GM12801 (cell line): ENCODE data around the gene OOSP4A.

Experiments
- CTCF ChIP-seq: IDR thresholded peaks from one replicate; pipeline ENCODE4 v1.5.1; 2011; ENCODE audit warnings: control low read depth; ENCODE audit not compliant: insufficient read length; ENCODE audit errors: extremely low read depth

Gene OOSP4A

GRCh38 chr11:59939482-59939881, 24.4 kb upstream of the OOSP4A start:
- no peak for TF ChIP-seq CTCF

DNA sequence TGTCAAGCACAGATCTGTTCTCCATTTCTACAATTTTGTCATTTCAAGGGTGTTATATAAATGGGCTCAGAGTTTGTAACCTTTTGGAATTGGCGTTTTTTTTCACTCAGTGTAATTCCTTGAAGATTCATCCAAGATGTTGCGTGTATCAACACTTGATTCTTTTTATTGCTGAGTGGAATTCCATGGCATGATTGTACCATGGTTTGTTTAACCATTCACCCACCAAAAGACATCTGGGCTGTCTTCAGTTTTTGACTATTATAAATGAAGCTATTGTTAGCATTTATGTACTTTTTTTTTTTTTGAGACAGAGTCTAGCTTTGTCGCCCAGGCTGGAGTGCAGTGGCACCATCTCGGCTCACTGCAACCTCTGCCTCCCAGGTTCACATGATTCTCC, 22.7 kb upstream of the OOSP4A start:
- no peak for TF ChIP-seq CTCF

DNA sequence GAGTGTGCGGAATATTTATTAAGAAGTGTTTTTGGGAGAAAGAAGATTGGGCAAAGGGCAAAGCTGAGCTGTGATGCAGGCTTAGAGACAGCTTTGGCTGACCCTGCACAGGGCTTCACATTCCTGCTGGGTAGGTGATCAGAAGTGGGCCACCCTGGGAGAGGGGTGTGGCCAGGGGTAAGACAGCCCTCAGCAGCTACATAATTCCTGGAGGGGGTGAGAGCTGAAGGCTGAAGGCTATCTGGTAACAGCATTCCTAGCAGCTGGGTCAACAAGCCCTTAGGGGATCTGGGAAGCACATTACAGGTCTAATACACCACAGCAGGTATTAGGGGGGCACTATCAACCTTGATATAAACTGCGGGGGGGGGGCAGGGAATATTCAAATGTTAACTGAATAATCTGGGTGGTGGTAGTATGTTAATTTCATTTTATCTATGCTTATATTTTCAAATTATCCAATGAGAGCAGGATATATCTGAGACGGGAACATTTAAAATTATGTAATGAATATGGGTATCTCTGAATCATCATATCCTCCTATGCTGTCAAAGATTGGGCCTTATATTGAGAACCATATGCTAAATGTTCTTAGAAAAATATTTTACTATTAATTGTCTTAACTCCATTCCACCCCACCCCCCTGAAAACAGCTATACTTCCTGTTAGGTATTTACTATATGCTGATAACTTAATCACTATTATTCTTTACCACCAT, 19.7 kb upstream of the OOSP4A start:
- no peak for TF ChIP-seq CTCF

DNA sequence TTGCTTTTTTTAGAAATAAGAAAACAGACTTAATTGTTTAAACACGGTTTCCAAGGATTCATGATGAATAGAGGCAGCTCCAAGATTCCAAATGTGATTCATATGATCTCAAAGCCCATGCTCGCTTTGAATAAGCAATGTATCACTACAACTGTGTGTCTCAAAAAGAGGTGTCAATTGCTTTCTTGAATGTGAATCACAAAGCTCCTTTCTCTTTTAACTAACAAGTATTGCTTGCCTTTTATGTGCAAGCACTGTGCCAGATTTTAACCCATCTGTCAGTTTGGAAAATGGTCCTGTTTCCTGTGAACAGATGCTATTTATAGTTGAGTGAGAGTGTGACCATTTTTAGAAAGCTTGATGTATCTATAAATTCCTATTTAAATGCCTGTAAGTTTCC, 19.1 kb upstream of the OOSP4A start:
- no peak for TF ChIP-seq CTCF

DNA sequence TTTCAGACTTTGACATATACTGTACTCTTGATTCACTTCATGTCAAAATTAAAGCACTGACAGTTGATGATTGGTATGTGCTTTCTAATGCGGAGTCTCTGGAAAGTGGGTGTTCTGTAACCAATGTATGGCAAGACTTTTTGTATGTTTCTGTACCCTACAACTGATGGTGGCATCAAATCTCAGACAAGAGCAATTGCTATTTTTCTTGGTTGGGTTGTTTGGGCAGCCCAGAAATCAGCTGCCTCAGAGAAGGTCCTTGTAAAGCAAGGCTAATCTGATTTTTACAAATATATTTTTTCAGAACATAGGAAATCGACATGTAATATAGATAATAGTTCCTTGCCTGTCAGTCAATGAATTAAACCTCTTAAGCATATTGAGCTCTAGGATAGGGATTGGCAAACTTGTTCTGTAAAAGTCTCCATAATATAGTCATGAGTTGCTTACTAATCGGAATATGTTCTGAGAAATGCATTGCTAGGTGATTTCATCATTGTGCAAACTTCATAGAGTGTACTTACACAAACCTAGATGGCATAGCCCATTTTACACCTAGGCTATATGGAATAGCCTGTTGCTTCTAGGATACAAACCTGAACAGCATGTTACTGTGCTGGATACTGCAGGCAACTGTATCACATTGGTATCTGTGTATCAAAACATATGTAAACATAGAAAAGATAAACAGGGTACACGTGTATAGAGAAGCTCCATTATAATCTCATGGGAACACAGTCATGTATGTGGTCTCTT, 10.2 kb upstream of the OOSP4A start:
- TF ChIP-seq CTCF, result no peak

GRCh38 chr11:59954219-59954847, 9.5 kb upstream of the OOSP4A start:
- no peak for TF ChIP-seq CTCF

- TF ChIP-seq CTCF, result no peak
These were observed 6.7 kb upstream of the OOSP4A start for GRCh38 chr11:59957094-59957493.
